GM19324 (cell line): ENCODE results near the gene EVC2.

Experiments used
- ATAC-seq: cut with Tn5 transposase; IDR thresholded peaks from one replicate; pipeline ENCODE4 v1.9.1; 2021; ENCODE audit warnings: mild to moderate bottlenecking, moderate library complexity; ENCODE audit not compliant: unreplicated experiment, low FRiP score

EVC2 gene

GRCh38 chr4:5712931-5713330 is 4.6 kb upstream of the EVC2 start:
- ATAC-seq: no peak

- ATAC-seq: no peak
Measured at GRCh38 chr4:5712517-5712916, 4.2 kb upstream of the EVC2 start.

- no peak for ATAC-seq
Measured at GRCh38 chr4:5711479-5712184, 3.3 kb upstream of the EVC2 start.

- no peak for ATAC-seq
Measured at GRCh38 chr4:5710961-5711478, 2.7 kb upstream of the EVC2 start, which contains the start of gene EVC. Gene EVC (plus strand): TSS chr4:5711201. CDS start chr4:5711381, 180 bp downstream.

DNA sequence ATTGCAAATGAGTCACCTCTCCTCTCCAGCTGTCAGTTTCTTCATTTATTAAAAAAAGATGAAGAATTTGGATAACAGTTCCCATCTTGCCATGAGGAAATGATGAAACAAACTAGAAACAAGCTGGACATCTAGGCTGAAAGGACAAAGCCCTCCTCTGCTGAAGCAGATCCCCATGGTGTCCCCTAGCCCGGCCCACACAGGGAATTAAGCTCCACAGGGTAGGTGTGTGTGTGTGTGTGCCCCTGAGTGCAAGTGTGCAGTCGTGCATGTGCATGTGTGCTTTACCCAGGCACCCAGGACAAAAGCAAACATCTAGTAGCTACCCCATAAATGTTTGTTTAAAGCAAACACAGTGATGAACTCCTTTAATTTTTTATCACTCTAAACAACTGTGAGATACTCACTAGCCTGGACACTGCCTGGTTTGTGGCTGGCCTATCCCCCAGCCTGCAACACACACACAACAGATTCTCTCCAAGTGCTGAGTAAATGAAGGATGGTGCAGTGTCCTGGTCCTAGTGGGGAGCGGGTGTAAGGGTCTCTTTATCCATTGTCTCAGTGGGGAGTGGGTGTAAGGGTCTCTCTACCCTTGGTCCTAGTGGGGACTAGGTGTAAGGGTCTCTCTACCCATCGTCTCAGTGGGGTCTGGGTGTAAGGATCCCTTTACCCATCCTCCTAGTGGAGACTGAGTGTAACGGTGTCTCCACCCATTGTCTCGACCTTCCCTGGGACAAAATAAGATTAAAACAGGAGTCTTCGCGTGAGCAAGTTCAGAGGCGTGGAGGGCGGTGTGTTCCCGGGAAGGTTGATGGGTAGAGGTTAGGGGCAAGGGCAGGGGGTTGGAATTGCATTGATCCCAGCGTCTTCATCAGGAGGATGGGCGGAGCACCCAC is 2.0 kb upstream of the EVC2 start:
- ATAC-seq: no peak

GRCh38 chr4:5709207-5709575 is 832 bp upstream of the EVC2 start:
- no peak for ATAC-seq

- no peak for ATAC-seq
Measured at GRCh38 chr4:5707778-5708448, 446 bp downstream of the EVC2 start.

DNA sequence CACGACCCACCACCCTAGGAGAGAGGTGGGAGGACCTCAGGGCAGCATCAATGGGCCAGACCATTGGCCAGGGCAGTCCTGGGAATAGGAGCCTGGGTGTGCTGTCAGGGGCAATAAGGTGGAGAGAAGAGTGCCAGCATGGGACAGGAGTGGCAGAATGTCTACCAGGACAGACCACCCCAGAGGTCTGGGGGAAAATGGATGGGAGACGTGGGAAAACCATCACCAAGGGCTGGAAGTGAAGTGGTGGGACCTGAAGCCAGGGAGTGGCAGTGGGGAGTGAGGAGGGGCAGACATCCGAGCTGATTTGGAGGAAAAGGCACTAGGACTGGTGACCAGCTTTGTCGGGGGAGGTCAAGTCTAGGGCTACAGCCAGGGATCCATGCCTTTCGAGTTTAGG is 993 bp downstream of the EVC2 start:
- ATAC-seq: no peak

DNA sequence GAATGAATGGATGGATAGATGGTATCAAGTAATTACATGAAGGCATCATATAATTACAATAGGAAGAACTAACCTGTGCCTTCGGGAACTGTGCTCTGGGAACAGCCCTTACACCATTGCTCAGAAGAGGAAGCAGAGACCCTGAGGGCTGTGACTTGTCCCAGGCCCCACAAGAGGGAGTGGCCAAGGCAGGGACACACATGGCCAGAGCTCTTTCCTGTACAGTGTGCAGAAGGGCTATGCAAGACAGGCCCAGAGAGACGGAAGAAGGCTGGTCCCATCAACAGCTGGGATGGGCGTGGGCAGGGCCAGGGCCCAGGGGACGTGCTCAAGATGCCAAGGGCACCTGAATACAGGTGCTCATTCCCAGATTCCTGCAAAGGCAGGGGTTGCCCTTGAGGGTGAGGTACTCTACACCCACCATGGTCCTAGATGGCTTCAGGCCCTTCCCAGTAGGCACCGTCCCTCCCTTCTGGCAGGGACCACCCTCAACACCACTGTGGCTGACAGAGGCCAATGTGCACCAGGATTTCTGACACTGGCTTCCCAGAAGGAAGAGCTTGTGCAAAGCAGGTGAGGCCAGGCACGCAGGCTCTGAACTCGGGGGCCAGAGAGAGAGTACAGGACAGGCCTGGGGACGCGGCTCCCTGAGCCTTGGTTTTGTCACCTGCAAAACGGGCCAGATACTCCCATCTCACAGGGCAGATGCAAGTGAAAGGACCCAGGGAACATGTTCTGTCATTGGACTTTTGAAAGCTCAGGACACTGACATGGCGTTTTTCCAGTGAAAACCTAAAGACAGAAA is 1.7 kb downstream of the EVC2 start:
- no peak for ATAC-seq

DNA sequence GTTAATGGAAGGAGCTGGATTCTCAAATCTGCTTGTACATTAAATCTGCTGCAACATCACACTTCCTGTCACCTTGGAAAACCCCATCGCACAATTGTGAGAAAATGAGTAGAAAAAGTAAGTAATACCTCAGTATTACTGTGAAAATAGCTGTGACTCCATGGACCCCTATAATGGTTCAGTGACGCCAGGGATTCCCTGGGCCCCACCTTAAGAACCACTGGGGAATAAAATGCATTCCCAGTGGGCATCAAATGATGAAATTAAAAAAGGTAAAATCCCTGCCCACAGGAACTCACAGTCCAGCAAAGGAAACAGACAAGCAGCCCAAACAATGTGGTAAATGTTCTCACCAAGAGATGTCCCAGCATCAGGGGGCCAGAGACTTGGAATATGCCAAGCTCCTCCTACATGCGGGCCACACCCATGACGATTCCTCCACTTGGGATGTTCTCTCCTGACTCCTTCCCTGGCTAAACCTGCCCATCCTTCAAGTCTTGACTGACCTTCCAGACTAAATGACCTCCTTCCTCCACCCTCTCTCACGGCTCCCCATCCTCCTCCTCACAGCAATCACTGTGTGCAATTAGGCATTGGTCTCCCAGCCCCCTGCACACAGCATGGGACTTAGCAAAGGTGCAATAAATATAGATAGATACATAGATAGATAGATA is 2.6 kb downstream of the EVC2 start:
- no peak for ATAC-seq

DNA sequence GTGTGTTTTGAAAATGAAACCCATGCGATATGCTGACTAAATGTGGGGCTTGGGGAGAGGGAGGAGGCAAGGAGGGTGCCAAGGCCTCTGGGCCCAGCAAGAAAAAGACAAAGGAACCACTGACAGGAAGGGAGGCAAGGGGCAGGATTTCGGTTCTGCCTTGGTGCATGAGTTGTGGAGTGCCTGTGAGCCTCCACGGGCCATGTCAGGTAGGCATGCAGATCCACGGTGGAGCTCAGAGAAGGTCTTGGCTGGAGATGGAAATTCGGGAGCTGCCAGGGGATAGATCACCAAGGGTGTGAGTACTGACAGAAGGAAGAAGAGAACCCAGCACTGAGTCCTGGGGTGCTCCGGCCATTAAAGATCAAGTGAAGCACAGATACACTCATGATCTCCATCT is 4.1 kb downstream of the EVC2 start:
- ATAC-seq: no peak

GRCh38 chr4:5703831-5704230 is 4.5 kb downstream of the EVC2 start:
- ATAC-seq: no peak

GRCh38 chr4:5701971-5702370 is 6.4 kb downstream of the EVC2 start:
- no peak for ATAC-seq

GRCh38 chr4:5700459-5700858 is 7.9 kb downstream of the EVC2 start:
- no peak for ATAC-seq

DNA sequence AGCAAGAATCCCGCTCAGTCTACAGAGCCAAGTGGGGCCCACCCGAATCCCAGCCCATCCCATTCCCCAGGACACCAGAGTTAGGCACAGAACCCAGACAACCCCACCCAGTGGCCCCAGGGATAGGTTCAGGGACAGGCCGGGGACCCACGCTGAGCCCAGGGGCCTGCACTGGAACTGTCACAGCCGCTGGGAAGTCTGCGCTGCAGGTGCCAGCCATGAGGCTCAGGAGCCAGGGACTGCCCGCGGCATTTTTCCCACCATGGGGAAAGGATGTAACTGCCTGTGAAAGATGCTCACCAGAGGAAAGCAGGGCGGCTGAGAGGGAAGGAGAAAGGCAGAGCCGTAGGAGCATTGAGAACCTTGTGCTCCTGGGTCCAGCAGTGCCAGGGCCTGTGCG is 12.0 kb downstream of the EVC2 start:
- ATAC-seq: no peak

- ATAC-seq: no peak
Measured at GRCh38 chr4:5693871-5694270, 14.5 kb downstream of the EVC2 start.

- ATAC-seq: no peak
Measured at GRCh38 chr4:5691491-5692132, 16.7 kb downstream of the EVC2 start.

DNA sequence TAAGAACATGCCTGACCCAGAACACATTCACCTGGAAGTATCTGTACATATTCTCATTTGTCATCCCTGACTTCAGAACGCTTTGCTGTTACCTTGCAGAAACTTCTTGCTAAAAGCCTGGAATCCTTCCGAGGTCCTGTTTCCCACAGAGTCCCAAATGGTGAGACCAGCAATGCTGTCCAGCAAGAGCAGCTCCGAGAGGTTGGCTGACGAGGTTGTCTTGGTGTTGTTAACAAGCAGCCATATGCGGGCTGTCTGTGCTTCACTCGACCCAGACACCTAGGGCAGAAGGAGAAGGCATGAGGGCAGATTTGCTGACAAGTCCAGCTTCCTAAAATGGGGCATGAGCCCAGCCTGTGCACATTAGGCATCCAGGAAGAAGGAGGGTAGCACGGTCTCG is 19.3 kb downstream of the EVC2 start:
- no peak for ATAC-seq

- ATAC-seq: no peak
Measured at GRCh38 chr4:5686338-5686737, 22.0 kb downstream of the EVC2 start.
